Esophagus muscularis mucosa (tissue), 4 donors: ENCODE measurements around the gene RAB3C. TPM values are rescaled to one million over a fixed set of nuclear protein-coding genes. Genes with fewer than 3 reads are reported as not detected.
"Not testable (repeated sequence)": the region's sequence is repeated elsewhere in the genome, so short reads cannot be mapped to it uniquely, and the experiment has no call there.

Experiments used
- DNase-seq: peaks from one replicate; pipeline ENCODE4 v3.0.0-alpha.2; 2017; ENCODE audit errors: extremely low spot score
- H3K27ac ChIP-seq, 4 donors: fragments of 200-600 bp; sonication (generic); replicated peaks in 1 of 4; 1 replicate in 3 of 4; 2 replicates in 1 of 4; pipeline ENCODE4 v1.5.1; 2016 to 2019; ENCODE audit warnings: mild to moderate bottlenecking in 1 of 4
- H3K27me3 ChIP-seq, 4 donors: fragments of 200-600 bp; sonication (generic); one replicate each; pipeline versions ENCODE4 v1.5.1 to v1.6.0; 2016 to 2019
- H3K36me3 ChIP-seq, 4 donors: fragments of 200-600 bp; sonication (generic); one replicate each; pipeline ENCODE4 v1.5.1; 2016 to 2019
- H3K4me1 ChIP-seq, 4 donors: fragments of 200-600 bp; sonication (generic); one replicate each; pipeline ENCODE4 v1.5.1; 2016 to 2019
- H3K4me3 ChIP-seq, 4 donors: fragments of 200-600 bp; sonication (generic); 1 replicate in 2 of 4; 2 replicates in 2 of 4; pipeline ENCODE4 v1.5.1; 2016 to 2019; ENCODE audit warnings: mild to moderate bottlenecking in 4 of 4, moderate library complexity in 1 of 4
- H3K9me3 ChIP-seq, 4 donors: fragments of 200-600 bp; sonication (generic); 1 replicate in 3 of 4; 2 replicates in 1 of 4; pipeline ENCODE4 v1.5.1; 2016 to 2019
- EP300 ChIP-seq: sonication (generic); formaldehyde crosslinking; IDR thresholded peaks from one replicate; pipeline ENCODE4 v1.6.1; 2017; ENCODE audit warnings: antibody characterized with exemption
- POLR2A ChIP-seq: fragments of 450-650 bp; IDR thresholded peaks from one replicate; pipeline ENCODE4 v1.6.1; 2017; ENCODE audit warnings: antibody characterized with exemption, moderate library complexity, mild to moderate bottlenecking, low read depth
- POLR2AphosphoS5 ChIP-seq, 2 donors: sonication (generic); formaldehyde crosslinking; IDR thresholded peaks; one replicate each; pipeline ENCODE4 v1.6.1; 2017; ENCODE audit warnings: antibody characterized with exemption in 2 of 2
- WGBS: methylation state at CpG from one replicate; pipeline ENCODE4 v1.1.5; 2018; 5-methylcytosine and 5-hydroxymethylcytosine counted together
- intact Hi-C: fragments of 100-400 bp; cut with DNase I; formaldehyde crosslinking; loops from one replicate; pipeline ENCODE4 v1.15.1; 2023
- total RNA-seq, 4 donors: library from RNA; depleted of rRNA; stranded (reverse); fragments of >200 nt; gene quantifications; one replicate each; pipeline versions ENCODE4 v1.1.0 to v1.2.1, GENCODE V29; 2016
- TF ChIP-seq, protein P1 (sequence below), 3 experiments: fragments of 200-600 bp in 2 of 3; fragments of 450-650 bp in 1 of 3; sonication (generic) in 2 of 3; IDR thresholded peaks; one replicate each; pipeline ENCODE4 v1.5.1; 2017 to 2019; ENCODE audit warnings: antibody characterized with exemption in 3 of 3, mild to moderate bottlenecking in 2 of 3, moderate library complexity in 1 of 3

Gene RAB3C
- total RNA-seq, 4 donors from 2014 or later: 2.6 to 9.6 (median 5.9) TPM

DNA sequence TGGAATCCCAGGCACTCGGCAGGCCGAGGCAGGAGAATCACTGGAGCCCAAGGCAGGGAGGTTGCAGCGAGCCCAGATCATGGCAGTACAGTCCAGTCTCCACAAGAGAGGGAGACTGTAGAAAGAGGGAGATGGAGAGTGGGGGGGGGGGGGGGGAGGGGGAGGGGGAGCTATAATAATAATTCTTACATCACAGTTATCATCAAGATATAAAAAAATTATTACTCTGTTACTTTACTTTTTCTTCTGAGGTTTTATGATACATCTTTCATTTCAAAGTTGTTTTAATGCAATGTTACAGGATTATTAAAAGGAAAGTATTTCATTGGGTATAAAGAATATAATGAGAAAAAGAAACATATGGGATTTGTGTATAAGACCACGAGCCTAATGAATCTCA, 17.8 kb upstream of the RAB3C start:
- Histone ChIP-seq H3K27ac (no peak overlapping the region), H3K9me3 (no peaks in the 10 kb centered on the region), H3K27me3 (no peaks in the 10 kb centered on the region), H3K4me3 (no peak overlapping the region), H3K4me1 (no peaks in the 10 kb centered on the region), H3K36me3 (no peaks in the 10 kb centered on the region)
- TF ChIP-seq EP300: no peak
- intact Hi-C loops: no loop called here
- 85% methylated on average over 4 of the region's 4 CpGs for WGBS
- no peak for DNase-seq

- no peak for DNase-seq
- intact Hi-C loops: no loop called here
- 97% methylated on average over 2 of the region's 2 CpGs for WGBS
- no peaks in the 10 kb centered on the region for H3K27me3 ChIP-seq
- H3K27ac ChIP-seq: no peak overlapping the region
- no peak overlapping the region for H3K4me3 ChIP-seq
- TF ChIP-seq POLR2AphosphoS5 (IDR thresholded peaks at IDR 0.05) (no peak), POLR2A (no peak), EP300 (no peak)
- TF ChIP-seq, protein P1, sequence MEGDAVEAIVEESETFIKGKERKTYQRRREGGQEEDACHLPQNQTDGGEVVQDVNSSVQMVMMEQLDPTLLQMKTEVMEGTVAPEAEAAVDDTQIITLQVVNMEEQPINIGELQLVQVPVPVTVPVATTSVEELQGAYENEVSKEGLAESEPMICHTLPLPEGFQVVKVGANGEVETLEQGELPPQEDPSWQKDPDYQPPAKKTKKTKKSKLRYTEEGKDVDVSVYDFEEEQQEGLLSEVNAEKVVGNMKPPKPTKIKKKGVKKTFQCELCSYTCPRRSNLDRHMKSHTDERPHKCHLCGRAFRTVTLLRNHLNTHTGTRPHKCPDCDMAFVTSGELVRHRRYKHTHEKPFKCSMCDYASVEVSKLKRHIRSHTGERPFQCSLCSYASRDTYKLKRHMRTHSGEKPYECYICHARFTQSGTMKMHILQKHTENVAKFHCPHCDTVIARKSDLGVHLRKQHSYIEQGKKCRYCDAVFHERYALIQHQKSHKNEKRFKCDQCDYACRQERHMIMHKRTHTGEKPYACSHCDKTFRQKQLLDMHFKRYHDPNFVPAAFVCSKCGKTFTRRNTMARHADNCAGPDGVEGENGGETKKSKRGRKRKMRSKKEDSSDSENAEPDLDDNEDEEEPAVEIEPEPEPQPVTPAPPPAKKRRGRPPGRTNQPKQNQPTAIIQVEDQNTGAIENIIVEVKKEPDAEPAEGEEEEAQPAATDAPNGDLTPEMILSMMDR (IDR thresholded peaks at IDR 0.05): no peak
- H3K9me3 ChIP-seq: peaks cover 0 to 8% (median 2%) of the 10 kb centered on the region in 4 donors
- H3K4me1 ChIP-seq: no peaks in the 10 kb centered on the region
- H3K36me3 ChIP-seq: no peaks in the 10 kb centered on the region
These were observed 11.4 kb upstream of the RAB3C start for GRCh38 chr5:58571501-58571900.

GRCh38 chr5:58572973-58573372, 9.9 kb upstream of the RAB3C start:
- H3K27ac ChIP-seq, H3K9me3 ChIP-seq, DNase-seq, H3K4me3 ChIP-seq, intact Hi-C loops, H3K27me3 ChIP-seq, H3K36me3 ChIP-seq, H3K4me1 ChIP-seq: not testable (repeated sequence)
- WGBS: 93% methylated on average over 5 of the region's 5 CpGs

GRCh38 chr5:58579781-58580180, 3.1 kb upstream of the RAB3C start:
- Histone ChIP-seq H3K27me3 (peaks cover 0 to 42% (median 11%) of the 10 kb centered on the region in 4 donors), H3K27ac (no peak overlapping the region), H3K4me3 (no peak overlapping the region), H3K4me1 (peaks cover 13 to 19% (median 19%) of the 10 kb centered on the region in 4 donors), H3K36me3 (no peaks in the 10 kb centered on the region), H3K9me3 (no peaks in the 10 kb centered on the region)
- intact Hi-C loops: no loop called here
- DNase-seq: no peak
- 81% methylated on average over 4 of the region's 4 CpGs for WGBS
- no peak for TF ChIP-seq EP300
- no peak for TF ChIP-seq POLR2A
- TF ChIP-seq, protein P1 (IDR thresholded peaks at IDR 0.05): no peak
- no peak for TF ChIP-seq POLR2AphosphoS5 (IDR thresholded peaks at IDR 0.05)

DNA sequence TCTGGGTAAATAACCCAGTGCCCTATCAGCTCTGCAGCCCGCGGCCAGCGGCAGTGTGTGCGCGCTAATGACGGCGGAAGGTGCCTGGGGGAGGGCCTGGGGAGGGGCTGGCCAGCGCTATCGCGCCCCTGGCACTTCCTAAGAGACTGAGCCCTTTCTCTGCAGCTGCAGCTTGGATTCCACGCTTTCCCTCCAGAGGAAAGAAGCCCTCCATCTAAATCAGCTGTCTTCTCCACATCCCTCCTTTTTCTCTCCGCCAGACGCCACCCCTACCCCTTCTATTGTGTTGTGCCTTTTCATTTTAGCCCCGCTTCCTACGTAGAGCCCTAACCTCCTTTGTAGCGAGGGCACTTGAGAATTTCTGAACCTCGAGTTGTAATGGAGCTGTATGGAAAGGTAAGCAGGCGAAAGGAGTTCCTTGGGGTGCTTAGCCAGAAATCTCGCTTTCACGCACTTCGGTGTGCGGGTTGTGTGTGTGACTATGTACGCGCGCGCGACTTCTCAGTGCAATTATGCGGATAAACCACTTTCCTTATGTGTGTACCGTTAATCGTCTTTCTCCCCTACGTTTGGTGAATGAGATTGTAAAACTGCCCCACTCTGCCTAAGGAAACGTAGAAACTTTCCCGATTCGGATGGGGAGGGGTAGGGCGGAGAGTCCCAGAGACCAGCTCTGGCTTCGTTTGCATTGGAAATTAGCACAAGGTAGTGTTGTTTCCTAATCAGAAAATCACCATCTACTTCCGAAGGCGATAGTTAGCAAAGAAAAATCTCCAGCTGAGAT, 664 bp upstream of the RAB3C start:
- 2% methylated on average over 38 of the region's 38 CpGs for WGBS
- Histone ChIP-seq H3K4me1 (peaks cover 13 to 19% (median 19%) of the 10 kb centered on the region in 4 donors), H3K27ac (no peak overlapping the region), H3K9me3 (no peaks in the 10 kb centered on the region), H3K27me3 (peaks cover 0 to 42% (median 11%) of the 10 kb centered on the region in 4 donors), H3K4me3 (peak overlapping the region; percentile 49 to 53 (median 50)), H3K36me3 (no peaks in the 10 kb centered on the region)
- TF ChIP-seq POLR2AphosphoS5 (IDR thresholded peaks at IDR 0.05) (no peak), EP300 (no peak), POLR2A (no peak)
- TF ChIP-seq, protein P1 (IDR thresholded peaks at IDR 0.05): no peak
- DNase-seq: no peak
- intact Hi-C loops: no loop called here

GRCh38 chr5:58595952-58596351, 13.1 kb downstream of the RAB3C start:
- H3K27ac ChIP-seq: no peak overlapping the region
- H3K36me3 ChIP-seq: no peaks in the 10 kb centered on the region
- DNase-seq: no peak
- H3K9me3 ChIP-seq: no peaks in the 10 kb centered on the region
- H3K4me1 ChIP-seq: no peaks in the 10 kb centered on the region
- H3K4me3 ChIP-seq: no peak overlapping the region
- TF ChIP-seq POLR2AphosphoS5 (IDR thresholded peaks at IDR 0.05) (no peak), EP300 (no peak), POLR2A (no peak)
- TF ChIP-seq, protein P1 (IDR thresholded peaks at IDR 0.05): no peak
- intact Hi-C loops: no loop called here
- H3K27me3 ChIP-seq: no peaks in the 10 kb centered on the region
